ENCODE results near the gene ATXN1.

Gene ATXN1

GRCh38 chr6:16583144-16583762 lies 178.0 kb downstream of the ATXN1 start:
- no peak for TF ChIP-seq CTCF (IDR thresholded peaks at IDR 0.05; ENCODE audit: low read depth, low read length, missing control alignments)
- no peak overlapping the region for H3K4me3 ChIP-seq (ENCODE audit: low read depth, low read length)
- DNase-seq (ENCODE audit: low read depth), result no peak

- H3K4me3 ChIP-seq (ENCODE audit: low read depth, low read length), result no peak overlapping the region
- DNase-seq (ENCODE audit: low read depth), result no peak
- no peak for TF ChIP-seq CTCF (IDR thresholded peaks at IDR 0.05; ENCODE audit: low read depth, low read length, missing control alignments)
These were observed 178.7 kb downstream of the ATXN1 start for GRCh38 chr6:16582446-16583143.

DNA sequence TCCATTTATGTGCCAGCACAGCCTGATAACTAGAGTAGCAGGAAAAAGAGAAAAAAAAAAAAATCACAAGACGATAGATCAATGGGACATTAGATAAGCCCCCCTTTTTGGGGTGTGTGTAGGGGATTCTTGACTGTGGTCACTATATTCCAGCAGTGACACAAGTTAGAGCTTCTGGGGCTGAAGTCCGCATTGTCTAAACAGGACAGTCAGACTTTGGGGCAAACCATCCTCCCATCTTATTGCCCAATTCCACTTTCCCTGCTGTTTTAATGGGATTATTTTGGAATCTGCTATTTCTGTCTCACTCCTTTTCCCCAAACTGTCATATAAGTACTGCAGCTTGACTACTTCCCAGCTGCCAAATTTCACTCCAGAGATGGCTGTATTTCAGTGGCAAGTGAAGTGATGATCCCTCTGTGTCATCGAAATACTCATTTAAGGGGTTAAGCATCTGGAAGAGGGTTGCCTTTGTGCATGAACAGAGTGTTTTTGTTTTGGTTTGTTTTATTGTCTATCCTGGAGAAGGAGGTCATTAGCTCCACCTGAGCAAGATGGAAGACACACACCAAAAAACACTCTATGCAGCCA lies 182.5 kb downstream of the ATXN1 start:
- no peak overlapping the region for H3K4me3 ChIP-seq (ENCODE audit: low read depth, low read length)
- TF ChIP-seq CTCF (IDR thresholded peaks at IDR 0.05; ENCODE audit: low read depth, low read length, missing control alignments), result no peak
- no peak for DNase-seq (ENCODE audit: low read depth)

DNA sequence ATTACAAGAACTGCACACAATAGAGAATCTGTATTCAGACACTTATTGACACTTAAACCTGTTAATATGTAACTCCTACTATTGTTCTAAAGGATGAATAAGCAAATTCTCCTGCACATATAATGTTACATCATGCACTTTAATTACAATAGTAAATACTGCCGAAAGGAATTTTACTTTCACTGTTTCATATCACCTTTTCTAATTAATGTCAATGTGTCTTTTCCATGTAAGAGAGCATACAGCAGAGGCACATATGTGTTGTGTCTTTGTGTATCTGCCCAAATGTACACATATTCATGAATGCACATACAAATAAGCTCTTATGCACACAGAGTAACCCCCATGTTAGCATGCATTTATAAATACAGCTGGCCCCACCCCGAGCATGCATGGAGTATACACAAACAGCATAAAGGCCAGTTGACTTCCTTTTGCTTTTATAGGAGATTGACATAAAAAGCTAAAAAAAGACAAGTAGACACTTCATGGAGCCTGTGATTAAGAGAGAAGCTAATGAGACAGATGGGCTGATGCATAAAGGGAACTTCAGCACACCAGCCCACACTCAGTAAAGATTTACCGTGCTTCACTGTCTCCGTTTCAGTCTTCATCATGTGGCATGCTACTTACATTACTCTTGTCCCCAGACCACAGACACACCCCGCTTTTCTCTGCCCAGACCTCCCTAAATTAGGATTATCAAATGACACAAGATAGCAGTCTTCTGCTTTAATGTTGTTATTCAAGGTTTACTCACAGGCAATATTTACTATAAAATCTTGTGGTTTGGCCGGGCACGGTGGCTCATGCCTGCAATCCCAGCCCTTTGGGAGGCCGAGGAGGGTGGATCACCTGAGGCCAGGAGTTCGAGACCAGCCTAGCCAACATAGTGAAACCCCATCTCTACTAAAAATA lies 184.6 kb downstream of the ATXN1 start:
- DNase-seq (ENCODE audit: low read depth), result no peak
- TF ChIP-seq CTCF (IDR thresholded peaks at IDR 0.05; ENCODE audit: low read depth, low read length, missing control alignments), result no peak
- no peak overlapping the region for H3K4me3 ChIP-seq (ENCODE audit: low read depth, low read length)

DNA sequence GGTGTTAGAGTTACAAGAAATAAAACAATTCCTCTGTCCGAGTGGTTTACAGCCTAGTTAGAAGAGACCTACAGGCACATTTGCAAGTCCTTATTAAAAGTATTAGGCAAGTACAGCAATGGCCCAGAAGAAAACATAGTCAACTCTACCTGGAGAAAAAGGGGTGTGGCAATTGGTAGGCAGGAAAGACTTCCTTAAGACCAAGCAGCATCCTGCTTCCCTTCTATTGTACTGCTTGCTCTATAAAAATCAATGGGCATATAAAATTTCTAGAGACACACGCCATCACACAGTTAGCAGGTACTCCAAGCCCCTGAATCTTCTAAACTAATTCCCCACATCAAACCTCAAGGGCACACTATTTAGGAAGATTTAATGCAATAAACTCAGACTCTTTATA lies 185.6 kb downstream of the ATXN1 start:
- H3K4me3 ChIP-seq (ENCODE audit: low read depth, low read length), result no peak overlapping the region
- no peak for TF ChIP-seq CTCF (IDR thresholded peaks at IDR 0.05; ENCODE audit: low read depth, low read length, missing control alignments)
- no peak for DNase-seq (ENCODE audit: low read depth)

GRCh38 chr6:16572943-16573342 lies 188.3 kb downstream of the ATXN1 start:
- no peak for TF ChIP-seq CTCF (IDR thresholded peaks at IDR 0.05; ENCODE audit: low read depth, low read length, missing control alignments)
- no peak overlapping the region for H3K4me3 ChIP-seq (ENCODE audit: low read depth, low read length)
- no peak for DNase-seq (ENCODE audit: low read depth)
